H1 (cell line): Measurements from ENCODE around the gene SNX20. TPM values are rescaled to one million over a fixed set of nuclear protein-coding genes. Genes with fewer than 3 reads are reported as not detected.

Experiments
- ATF2 ChIP-seq: IDR thresholded peaks from 2 replicates; pipeline ENCODE4 v1.6.1; 2012; ENCODE audit warnings: low read length, inconsistent platforms
- polyA plus RNA-seq, 7 experiments: library from polyadenylated mRNA; depleted of rRNA in 3 of 7; stranded (reverse) in 5 of 7; unstranded in 2 of 7; fragments of >200 nt in 5 of 7; fragments of 200-250 nt in 2 of 7; gene quantifications; 1 replicate in 5 of 7; 2 replicates in 1 of 7; 4 replicates in 1 of 7; pipeline versions ENCODE4 v1.2.1 to v1.2.3, GENCODE V29; 2011 to 2013; ENCODE audit warnings: missing spikeins in 2 of 7, mixed read lengths in 2 of 7
- total RNA-seq: library from RNA; stranded (reverse); fragmentation: NEBNext Ultra II Directional; extraction: Animal tissue kit (Norgen Biotek cat#: 25700); gene quantifications from 2 replicates; pipeline ENCODE4 v1.2.1, GENCODE V29; 2021

The SNX20 gene
- total and polyA plus RNA-seq, 2 of the 8 experiments (the other 6 are each of a cell fraction or from before 2014, with no cell fraction given): not detected

GRCh38 chr16:50630394-50631020 is 50.6 kb downstream of the SNX20 start (continued):
- no peak for TF ChIP-seq ATF2
